Transverse colon (tissue), 4 donors: ENCODE measurements around the gene SPATA16. TPM values are rescaled to one million over a fixed set of nuclear protein-coding genes. Genes with fewer than 3 reads are reported as not detected.

Source experiments
- DNase-seq: peaks from one replicate; pipeline ENCODE4 v3.0.0-alpha.2; 2019
- H3K27ac ChIP-seq, 4 donors: fragments of 200-600 bp; sonication (generic); 2 replicates each; pipeline ENCODE4 v1.5.1; 2016 to 2018; ENCODE audit warnings: inconsistent platforms in 4 of 4
- H3K27me3 ChIP-seq: fragments of 200-600 bp; sonication (generic); 2 replicates; pipeline ENCODE4 v1.5.1; 2017; ENCODE audit warnings: inconsistent platforms
- H3K36me3 ChIP-seq, 4 donors: fragments of 200-600 bp; sonication (generic); 2 replicates each; pipeline ENCODE4 v1.5.1; 2017 to 2019; ENCODE audit warnings: inconsistent platforms in 4 of 4
- H3K4me1 ChIP-seq, 4 donors: fragments of 200-600 bp; sonication (generic); 2 replicates each; pipeline ENCODE4 v1.5.1; 2017 to 2020; ENCODE audit warnings: inconsistent platforms in 4 of 4
- H3K4me3 ChIP-seq, 4 donors: fragments of 200-600 bp; sonication (generic); 1 replicate in 1 of 4; 2 replicates in 3 of 4; pipeline versions ENCODE4 v1.5.1 to v1.6.1; 2017 to 2019; ENCODE audit warnings: inconsistent platforms in 4 of 4
- H3K9me3 ChIP-seq, 2 donors: fragments of 200-600 bp; sonication (generic); 2 replicates each; pipeline ENCODE4 v1.5.1; 2017 to 2019; ENCODE audit warnings: inconsistent platforms in 2 of 2
- EP300 ChIP-seq: sonication (generic); formaldehyde crosslinking; IDR thresholded peaks from one replicate; pipeline ENCODE4 v1.6.1; 2017; ENCODE audit warnings: antibody characterized with exemption, low read depth
- POLR2A ChIP-seq: fragments of 450-650 bp; IDR thresholded peaks from one replicate; pipeline ENCODE4 v1.6.1; 2016; ENCODE audit warnings: antibody characterized with exemption, mild to moderate bottlenecking, moderate library complexity
- POLR2AphosphoS5 ChIP-seq, 3 donors: sonication (generic); formaldehyde crosslinking; IDR thresholded peaks; one replicate each; pipeline ENCODE4 v1.6.1; 2016; ENCODE audit warnings: antibody characterized with exemption in 3 of 3
- WGBS, 2 donors: methylation state at CpG; one replicate each; pipeline ENCODE4 v1.1.5; 2018; ENCODE audit warnings: low coverage in 1 of 2; 5-methylcytosine and 5-hydroxymethylcytosine counted together
- in situ Hi-C, 4 donors: fragments of 200-750 bp; cut with MboI; loops; one replicate each; pipeline versions ENCODE4 v1.15.0 to v1.15.1; 2017; ENCODE audit warnings: low sequenced_read_pairs in 3 of 4, low pct_ligation_motif_present in 1 of 4, low pct_unique_long_range_greater_than_20kb in 1 of 4
- intact Hi-C: fragments of 100-400 bp; cut with DNase I; formaldehyde crosslinking; loops from one replicate; pipeline ENCODE4 v1.15.1; 2023; ENCODE audit warnings: low total_unique reads
- total RNA-seq, 4 donors: library from RNA; depleted of rRNA; stranded (reverse); fragments of >200 nt; gene quantifications; one replicate each; pipeline ENCODE4 v1.1.0, GENCODE V29; 2016
- TF ChIP-seq, protein P1 (sequence below), 5 experiments: fragments of 200-600 bp in 3 of 5; fragments of 450-650 bp in 2 of 5; sonication (generic) in 3 of 5; IDR thresholded peaks; 1 replicate in 2 of 5; 2 replicates in 3 of 5; pipeline ENCODE4 v1.5.1; 2016 to 2017; ENCODE audit warnings: antibody characterized with exemption in 5 of 5, inconsistent platforms in 3 of 5, mild to moderate bottlenecking in 2 of 5, moderate library complexity in 1 of 5

Gene SPATA16
- total RNA-seq, 4 donors from 2014 or later = not detected

DNA sequence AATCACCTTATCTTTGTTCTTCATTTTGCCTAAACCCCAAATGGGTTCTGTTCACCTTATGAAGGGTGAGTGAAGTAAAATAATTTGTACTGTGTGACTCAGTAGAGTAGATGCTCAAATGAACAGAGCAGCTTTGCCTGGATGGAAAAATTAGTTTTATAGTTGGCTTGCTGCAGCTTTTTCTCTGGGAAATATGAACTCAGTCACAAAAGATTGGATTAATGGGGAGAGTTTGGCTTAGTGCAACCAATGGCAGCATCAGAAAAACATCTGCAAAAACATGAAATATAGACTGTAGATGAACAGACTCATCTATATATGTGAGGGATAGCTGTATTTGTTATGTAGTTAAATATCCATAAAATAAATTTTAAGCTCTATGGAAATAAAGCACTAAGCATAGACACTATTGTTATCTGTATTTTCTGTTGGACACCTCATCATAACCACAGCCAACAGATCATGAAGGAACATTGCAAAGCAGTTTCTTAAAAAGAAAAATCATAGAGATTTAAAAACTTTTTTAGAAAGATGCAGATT lies 209.2 kb downstream of the SPATA16 start:
- intact Hi-C loops (no loop called here), in situ Hi-C loops (no loop called here)
- Histone ChIP-seq H3K4me1 (no peaks in the 10 kb centered on the region), H3K4me3 (no peak overlapping the region), H3K36me3 (no peaks in the 10 kb centered on the region), H3K27ac (no peak overlapping the region), H3K9me3 (no peaks in the 10 kb centered on the region), H3K27me3 (no peaks in the 10 kb centered on the region)
- no peak for TF ChIP-seq POLR2A
- TF ChIP-seq EP300 = no peak
- TF ChIP-seq POLR2AphosphoS5 (IDR thresholded peaks at IDR 0.05) = no peak
- TF ChIP-seq, protein P1, sequence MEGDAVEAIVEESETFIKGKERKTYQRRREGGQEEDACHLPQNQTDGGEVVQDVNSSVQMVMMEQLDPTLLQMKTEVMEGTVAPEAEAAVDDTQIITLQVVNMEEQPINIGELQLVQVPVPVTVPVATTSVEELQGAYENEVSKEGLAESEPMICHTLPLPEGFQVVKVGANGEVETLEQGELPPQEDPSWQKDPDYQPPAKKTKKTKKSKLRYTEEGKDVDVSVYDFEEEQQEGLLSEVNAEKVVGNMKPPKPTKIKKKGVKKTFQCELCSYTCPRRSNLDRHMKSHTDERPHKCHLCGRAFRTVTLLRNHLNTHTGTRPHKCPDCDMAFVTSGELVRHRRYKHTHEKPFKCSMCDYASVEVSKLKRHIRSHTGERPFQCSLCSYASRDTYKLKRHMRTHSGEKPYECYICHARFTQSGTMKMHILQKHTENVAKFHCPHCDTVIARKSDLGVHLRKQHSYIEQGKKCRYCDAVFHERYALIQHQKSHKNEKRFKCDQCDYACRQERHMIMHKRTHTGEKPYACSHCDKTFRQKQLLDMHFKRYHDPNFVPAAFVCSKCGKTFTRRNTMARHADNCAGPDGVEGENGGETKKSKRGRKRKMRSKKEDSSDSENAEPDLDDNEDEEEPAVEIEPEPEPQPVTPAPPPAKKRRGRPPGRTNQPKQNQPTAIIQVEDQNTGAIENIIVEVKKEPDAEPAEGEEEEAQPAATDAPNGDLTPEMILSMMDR (IDR thresholded peaks at IDR 0.05) = no peak
- no peak for DNase-seq

DNA sequence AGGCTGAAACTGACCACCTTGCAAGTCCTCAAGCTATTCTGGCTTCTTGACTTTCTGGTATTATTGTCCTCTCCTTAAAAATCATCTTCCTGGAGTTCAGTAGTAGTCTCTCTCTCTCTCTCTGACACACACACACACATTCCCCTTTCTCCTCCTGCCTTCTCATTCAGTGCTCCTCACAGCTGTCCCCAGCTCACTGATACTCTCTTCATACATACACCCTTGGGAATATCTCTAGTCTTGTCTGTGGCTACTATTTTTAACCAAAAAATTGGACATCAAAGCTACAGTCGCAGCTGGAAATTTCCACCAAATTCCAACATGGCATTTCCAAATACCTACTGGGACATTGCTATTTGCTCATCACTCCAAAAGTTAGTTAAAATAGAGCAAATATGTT lies 211.6 kb downstream of the SPATA16 start:
- in situ Hi-C loops (no loop called here), intact Hi-C loops (no loop called here)
- Histone ChIP-seq H3K27ac (no peak overlapping the region), H3K4me1 (no peaks in the 10 kb centered on the region), H3K27me3 (no peaks in the 10 kb centered on the region), H3K4me3 (no peak overlapping the region), H3K9me3 (no peaks in the 10 kb centered on the region), H3K36me3 (no peaks in the 10 kb centered on the region)
- 71 to 86% methylated on average over 1 of the region's 1 CpG for WGBS, 2 donors
- no peak for DNase-seq
- TF ChIP-seq POLR2AphosphoS5 (IDR thresholded peaks at IDR 0.05) (no peak), EP300 (no peak), POLR2A (no peak)
- TF ChIP-seq, protein P1 (IDR thresholded peaks at IDR 0.05) = no peak

DNA sequence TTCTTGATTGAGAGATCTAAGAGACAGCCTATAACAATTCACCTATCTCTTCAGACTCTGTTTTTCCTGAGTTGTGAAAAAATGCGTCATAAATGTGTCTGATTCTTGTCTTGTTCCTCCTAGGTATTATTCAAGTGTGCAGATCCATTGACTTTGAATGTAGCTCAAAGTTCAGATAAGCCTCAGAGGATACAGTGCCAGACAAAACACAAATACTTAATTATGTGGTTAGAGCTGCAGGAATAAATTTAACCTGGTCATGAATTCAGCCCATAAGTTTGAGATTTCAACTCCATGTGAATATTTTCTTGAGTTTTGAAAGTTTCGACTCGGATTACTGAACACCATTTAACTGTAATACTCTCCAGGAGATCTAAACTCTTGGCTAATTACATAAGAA lies 216.5 kb downstream of the SPATA16 start:
- Histone ChIP-seq H3K36me3 (no peaks in the 10 kb centered on the region), H3K27ac (no peak overlapping the region), H3K4me1 (no peaks in the 10 kb centered on the region), H3K9me3 (no peaks in the 10 kb centered on the region), H3K27me3 (no peaks in the 10 kb centered on the region), H3K4me3 (no peak overlapping the region)
- DNase-seq = no peak
- in situ Hi-C loops = no loop called here
- TF ChIP-seq EP300 (no peak), POLR2A (no peak), POLR2AphosphoS5 (IDR thresholded peaks at IDR 0.05) (no peak)
- TF ChIP-seq, protein P1 (IDR thresholded peaks at IDR 0.05) = no peak
- 68 to 88% methylated on average over 3 of the region's 3 CpGs for WGBS, 2 donors
- intact Hi-C loops = no loop called here

DNA sequence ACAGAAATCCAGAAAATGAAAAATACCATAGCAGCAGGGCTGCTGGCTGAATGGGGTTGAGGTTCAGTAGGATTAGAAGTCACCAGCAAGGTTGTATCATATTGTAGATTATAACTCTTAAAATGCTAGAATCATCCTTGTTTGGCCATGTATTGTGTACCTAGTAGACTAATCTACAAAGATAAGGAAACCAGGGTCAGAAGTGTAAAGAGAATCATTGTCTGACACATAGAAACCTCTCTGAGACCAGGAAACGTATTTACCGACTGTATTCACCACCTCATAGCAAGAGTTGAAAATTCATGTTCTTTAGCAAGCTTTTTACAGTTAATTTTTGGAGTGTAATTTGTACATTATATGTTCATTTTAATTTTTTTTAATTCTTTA lies 221.7 kb downstream of the SPATA16 start:
- Histone ChIP-seq H3K27me3 (no peaks in the 10 kb centered on the region), H3K36me3 (no peaks in the 10 kb centered on the region), H3K4me3 (no peak overlapping the region), H3K27ac (no peak overlapping the region), H3K9me3 (no peaks in the 10 kb centered on the region), H3K4me1 (no peaks in the 10 kb centered on the region)
- no peak for TF ChIP-seq POLR2A
- no peak for TF ChIP-seq EP300
- intact Hi-C loops (no loop called here), in situ Hi-C loops (no loop called here)
- DNase-seq = no peak
- 20 to 69% methylated on average over 2 of the region's 2 CpGs for WGBS, 2 donors
